Measurements from ENCODE around the gene CHRNA1. TPM values are rescaled to one million over a fixed set of nuclear protein-coding genes. Genes with fewer than 3 reads are reported as not detected.

Gene CHRNA1
- total RNA-seq, 6 experiments from 2014 or later = 0.14 TPM; not detected in 5

GRCh38 chr2:174768557-174768956, 4.3 kb upstream of the CHRNA1 start:
- Mint-ChIP-seq H3K27ac (no peak overlapping the region), H3K4me3 (no peak overlapping the region), H3K9me3 (no peaks in the 10 kb centered on the region), H3K4me1 (ENCODE audit: low read depth) (peaks cover 59% of the 10 kb centered on the region), H3K27me3 (ENCODE audit: insufficient read depth) (no peaks in the 10 kb centered on the region; the same call in 1 of the 2 replicates), H3K36me3 (ENCODE audit: low read depth) (no peaks in the 10 kb centered on the region)
- TF ChIP-seq, protein P1, sequence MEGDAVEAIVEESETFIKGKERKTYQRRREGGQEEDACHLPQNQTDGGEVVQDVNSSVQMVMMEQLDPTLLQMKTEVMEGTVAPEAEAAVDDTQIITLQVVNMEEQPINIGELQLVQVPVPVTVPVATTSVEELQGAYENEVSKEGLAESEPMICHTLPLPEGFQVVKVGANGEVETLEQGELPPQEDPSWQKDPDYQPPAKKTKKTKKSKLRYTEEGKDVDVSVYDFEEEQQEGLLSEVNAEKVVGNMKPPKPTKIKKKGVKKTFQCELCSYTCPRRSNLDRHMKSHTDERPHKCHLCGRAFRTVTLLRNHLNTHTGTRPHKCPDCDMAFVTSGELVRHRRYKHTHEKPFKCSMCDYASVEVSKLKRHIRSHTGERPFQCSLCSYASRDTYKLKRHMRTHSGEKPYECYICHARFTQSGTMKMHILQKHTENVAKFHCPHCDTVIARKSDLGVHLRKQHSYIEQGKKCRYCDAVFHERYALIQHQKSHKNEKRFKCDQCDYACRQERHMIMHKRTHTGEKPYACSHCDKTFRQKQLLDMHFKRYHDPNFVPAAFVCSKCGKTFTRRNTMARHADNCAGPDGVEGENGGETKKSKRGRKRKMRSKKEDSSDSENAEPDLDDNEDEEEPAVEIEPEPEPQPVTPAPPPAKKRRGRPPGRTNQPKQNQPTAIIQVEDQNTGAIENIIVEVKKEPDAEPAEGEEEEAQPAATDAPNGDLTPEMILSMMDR (IDR thresholded peaks at IDR 0.05) = no peak
- DNase-seq = no peak

DNA sequence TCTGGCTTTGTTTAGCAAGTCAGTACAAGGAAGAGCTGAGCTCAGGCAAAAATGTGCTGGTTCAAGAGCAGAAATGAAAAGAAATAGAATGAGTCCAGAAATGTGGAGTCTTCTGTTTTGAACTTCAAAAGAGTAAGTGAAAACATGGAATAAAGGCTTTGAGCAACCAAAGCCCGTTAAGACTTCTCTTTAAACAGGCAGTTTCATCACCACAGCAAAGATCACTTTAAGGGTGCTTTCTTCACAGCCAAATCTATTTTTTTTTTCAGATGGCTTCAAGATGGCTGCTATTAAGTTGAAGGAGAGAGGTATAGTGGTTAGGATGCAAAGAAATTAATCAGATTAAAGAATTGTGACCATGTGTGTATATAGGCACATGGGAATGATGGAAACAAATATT, 2.0 kb upstream of the CHRNA1 start:
- no peak overlapping the region for H3K4me3 Mint-ChIP-seq
- TF ChIP-seq, protein P1 (IDR thresholded peaks at IDR 0.05) = no peak
- no peak for DNase-seq
- peaks cover 56% of the 10 kb centered on the region for H3K4me1 Mint-ChIP-seq (ENCODE audit: low read depth)
- no peak overlapping the region for H3K27ac Mint-ChIP-seq
- H3K36me3 Mint-ChIP-seq (ENCODE audit: low read depth) = no peaks in the 10 kb centered on the region
- H3K27me3 Mint-ChIP-seq (ENCODE audit: insufficient read depth) = no peaks in the 10 kb centered on the region; the same call in 1 of the 2 replicates
- H3K9me3 Mint-ChIP-seq = no peaks in the 10 kb centered on the region

DNA sequence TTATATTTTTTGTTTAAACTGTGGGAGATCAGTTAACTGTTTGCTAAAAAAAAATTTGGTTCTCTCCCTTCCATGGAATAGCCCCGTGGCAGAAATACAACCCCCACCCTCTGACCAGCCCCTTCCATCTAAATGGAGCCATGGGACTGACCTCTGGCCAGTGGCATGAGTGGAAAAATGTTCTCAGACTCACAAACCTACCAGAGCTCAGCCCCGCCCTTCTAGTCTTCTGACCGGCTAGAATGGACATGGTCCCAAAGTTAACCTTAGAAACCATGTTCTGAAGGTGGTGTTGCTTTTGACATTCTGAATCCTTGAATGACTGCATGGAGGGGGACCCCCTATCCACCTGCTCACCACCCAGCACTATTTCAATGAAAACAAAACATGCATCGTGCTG, 1.3 kb upstream of the CHRNA1 start:
- DNase-seq = no peak
- no peaks in the 10 kb centered on the region for H3K9me3 Mint-ChIP-seq
- peaks cover 53% of the 10 kb centered on the region for H3K4me1 Mint-ChIP-seq (ENCODE audit: low read depth)
- H3K27ac Mint-ChIP-seq = no peak overlapping the region
- no peak overlapping the region for H3K4me3 Mint-ChIP-seq
- H3K36me3 Mint-ChIP-seq (ENCODE audit: low read depth) = no peaks in the 10 kb centered on the region
- no peaks in the 10 kb centered on the region; the same call in 1 of the 2 replicates for H3K27me3 Mint-ChIP-seq (ENCODE audit: insufficient read depth)
- TF ChIP-seq, protein P1 (IDR thresholded peaks at IDR 0.05) = no peak

DNA sequence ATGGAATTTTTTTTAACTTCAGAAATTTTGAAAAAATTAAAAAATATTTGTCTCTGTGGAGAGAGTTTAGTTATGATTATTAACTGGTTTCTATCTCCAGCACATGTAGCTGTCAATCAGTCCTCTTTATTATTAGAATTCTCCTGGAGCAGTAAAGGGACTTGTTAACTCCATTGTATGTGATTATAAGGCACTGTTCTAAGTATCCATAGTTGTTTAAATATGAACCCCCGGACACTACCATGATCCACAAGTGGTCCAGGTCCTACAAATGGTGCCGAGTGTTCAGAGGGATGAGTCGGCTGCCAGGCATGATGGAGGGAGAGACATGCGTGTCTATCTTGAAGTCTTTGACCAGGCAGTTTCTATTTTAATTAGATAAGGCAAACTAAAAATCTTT, 492 bp downstream of the CHRNA1 start:
- Mint-ChIP-seq H3K27ac (no peak overlapping the region), H3K27me3 (ENCODE audit: insufficient read depth) (no peaks in the 10 kb centered on the region), H3K36me3 (ENCODE audit: low read depth) (no peaks in the 10 kb centered on the region), H3K4me1 (ENCODE audit: low read depth) (peaks cover 53% of the 10 kb centered on the region), H3K4me3 (no peak overlapping the region), H3K9me3 (no peaks in the 10 kb centered on the region)
- no peak for DNase-seq
- TF ChIP-seq, protein P1 (IDR thresholded peaks at IDR 0.05) = no peak

- H3K27me3 Mint-ChIP-seq (ENCODE audit: insufficient read depth) = no peaks in the 10 kb centered on the region
- no peak overlapping the region for H3K27ac Mint-ChIP-seq
- no peak for DNase-seq
- peaks cover 49% of the 10 kb centered on the region for H3K4me1 Mint-ChIP-seq (ENCODE audit: low read depth)
- no peaks in the 10 kb centered on the region for H3K36me3 Mint-ChIP-seq (ENCODE audit: low read depth)
- H3K4me3 Mint-ChIP-seq = no peak overlapping the region
- TF ChIP-seq, protein P1 (IDR thresholded peaks at IDR 0.05) = no peak
- no peaks in the 10 kb centered on the region for H3K9me3 Mint-ChIP-seq
These were observed 1.8 kb downstream of the CHRNA1 start for GRCh38 chr2:174762464-174762863.

DNA sequence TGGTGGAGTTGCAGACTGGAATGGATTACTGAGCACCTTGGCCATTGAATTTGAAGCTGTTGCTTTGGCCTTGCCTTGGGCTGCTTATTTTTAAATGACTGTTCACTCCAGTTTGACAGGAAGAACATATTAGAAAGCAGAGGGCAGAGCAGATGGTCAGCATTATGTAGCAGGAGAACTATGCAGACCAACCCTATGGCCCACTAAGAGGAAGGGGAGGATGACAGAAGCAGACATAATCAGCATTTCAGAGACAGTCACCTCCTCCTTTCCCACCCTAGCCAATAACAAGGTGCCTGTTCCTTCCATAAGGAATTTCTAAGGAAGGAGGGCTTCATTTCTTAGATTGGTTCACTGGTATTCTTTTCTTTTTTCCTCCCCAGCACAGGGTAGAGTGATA, 2.4 kb downstream of the CHRNA1 start:
- H3K27ac Mint-ChIP-seq = no peak overlapping the region
- TF ChIP-seq, protein P1 (IDR thresholded peaks at IDR 0.05) = no peak
- H3K4me3 Mint-ChIP-seq = no peak overlapping the region
- no peak for DNase-seq
- no peaks in the 10 kb centered on the region for H3K36me3 Mint-ChIP-seq (ENCODE audit: low read depth)
- no peaks in the 10 kb centered on the region for H3K27me3 Mint-ChIP-seq (ENCODE audit: insufficient read depth)
- H3K4me1 Mint-ChIP-seq (ENCODE audit: low read depth) = peaks cover 46% of the 10 kb centered on the region
- H3K9me3 Mint-ChIP-seq = no peaks in the 10 kb centered on the region

All from HFFc6 (cell line).